CD4-positive, alpha-beta T cell (primary cell): Measurements from ENCODE around the gene HAGH. TPM values are rescaled to one million over a fixed set of nuclear protein-coding genes. Genes with fewer than 3 reads are reported as not detected.
A peak's percentile ranks its signal among the peaks of the same experiment; 100 is the strongest.

Source experiments
- ATAC-seq: fragments of 200-7000 bp; cut with Tn5 transposase; one replicate; pipeline ENCODE4 v1.10.0; 2022; ENCODE audit warnings: mild to moderate bottlenecking; ENCODE audit not compliant: poor library complexity
- CTCF ChIA-PET: fragments of 350-600 bp; sonication (Branson Sonifier 250); formaldehyde crosslinking; loops from one replicate; lab custom pipeline; 2021; ENCODE audit warnings: antibody characterized with exemption, inconsistent platforms; lab: Charles Lee
- POLR2A ChIA-PET: fragments of 350-600 bp; sonication (Branson Sonifier 250); formaldehyde crosslinking; loops from one replicate; lab custom pipeline; 2021; ENCODE audit warnings: antibody characterized with exemption, inconsistent platforms; lab: Charles Lee
- DNase-seq, 14 experiments: peaks; one replicate each; pipeline ENCODE4 v3.0.0-alpha.2; 2013 to 2020; ENCODE audit warnings: mixed read lengths in 2 of 14
- H3K27ac ChIP-seq, 2 donors: one replicate each; pipeline versions ENCODE4 v1.5.1 to v1.7.0; 2013; ENCODE audit warnings: low read length in 2 of 2, low read depth in 1 of 2, mild to moderate bottlenecking in 1 of 2
- H3K27me3 ChIP-seq, 2 experiments: 1 replicate in 1 of 2; 2 replicates in 1 of 2; pipeline versions ENCODE4 v1.6.1 to v1.7.0; 2013; ENCODE audit warnings: low read length in 2 of 2, control low read depth in 1 of 2, mild to moderate bottlenecking in 1 of 2, moderate library complexity in 1 of 2; ENCODE audit not compliant: insufficient read depth in 2 of 2, control insufficient read depth in 1 of 2
- H3K36me3 ChIP-seq: one replicate; pipeline ENCODE4 v1.6.1; 2013; ENCODE audit warnings: low read length, control low read depth; ENCODE audit not compliant: insufficient read depth
- H3K4me1 ChIP-seq: one replicate; pipeline ENCODE4 v1.6.1; 2013; ENCODE audit warnings: low read length, control low read depth; ENCODE audit not compliant: insufficient read depth
- H3K4me3 ChIP-seq: one replicate; pipeline ENCODE4 v1.5.1; 2013; ENCODE audit warnings: mild to moderate bottlenecking, low read length, moderate library complexity
- H3K9me3 ChIP-seq, 2 experiments: 1 replicate in 1 of 2; 2 replicates in 1 of 2; pipeline versions ENCODE4 v1.6.1 to v1.7.0; 2013; ENCODE audit warnings: low read length in 2 of 2, mild to moderate bottlenecking in 2 of 2, control low read depth in 1 of 2, moderate library complexity in 1 of 2; ENCODE audit not compliant: control insufficient read depth in 1 of 2, insufficient read depth in 1 of 2
- H3K27ac Mint-ChIP-seq: one replicate; pipeline ENCODE4 v1.8.0; 2020; ENCODE audit warnings: mixed read lengths
- H3K27me3 Mint-ChIP-seq: one replicate; pipeline ENCODE4 v1.8.0; 2021; ENCODE audit warnings: mixed read lengths
- H3K36me3 Mint-ChIP-seq: one replicate; pipeline ENCODE4 v1.8.0; 2021; ENCODE audit warnings: low read depth, mixed read lengths
- H3K4me1 Mint-ChIP-seq: one replicate; pipeline ENCODE4 v1.8.0; 2021; ENCODE audit warnings: low read depth, mixed read lengths
- H3K4me3 Mint-ChIP-seq: one replicate; pipeline ENCODE4 v1.8.0; 2020; ENCODE audit warnings: mild to moderate bottlenecking, mixed read lengths
- H3K9me3 Mint-ChIP-seq: one replicate; pipeline ENCODE4 v1.8.0; 2020; ENCODE audit warnings: mixed read lengths
- CTCF ChIP-seq: fragments of 200-600 bp; IDR thresholded peaks from one replicate; pipeline ENCODE4 v1.8.0; 2022; ENCODE audit warnings: antibody characterized with exemption, mild to moderate bottlenecking
- intact Hi-C, 2 experiments: fragments of 100-400 bp; cut with DNase I in 1 of 2; cut with micrococcal nuclease in 1 of 2; formaldehyde crosslinking; loops; one replicate each; pipeline versions ENCODE4 v1.15.1 to v1.9.0; 2023 to 2025; cut with DNase I, micrococcal nuclease
- total RNA-seq, 174 experiments: library from RNA in 2 of 174; stranded (reverse) in 2 of 174; gene quantifications; one replicate each; pipeline ENCODE4 v1.2.3 and lab custom pipeline; 2021 to 2026

Gene HAGH
- total RNA-seq, 2 experiments from 2014 or later: 20.9 to 22.7 TPM

GRCh38 chr16:1775006-1775845, 51.4 kb downstream of the HAGH start:
- peak overlapping the region; percentile 48 for H3K4me3 Mint-ChIP-seq
- Histone ChIP-seq H3K36me3 (peaks cover 43% of the 10 kb centered on the region), H3K27me3 (no peaks in the 10 kb centered on the region), H3K4me3 (no peak overlapping the region), H3K9me3 (peaks cover 0 to 4% of the 10 kb centered on the region in 2 experiments), H3K4me1 (peaks cover 47% of the 10 kb centered on the region), H3K27ac (no peak overlapping the region)
- H3K27ac Mint-ChIP-seq: no peak overlapping the region
- DNase-seq (peak in 1 of 14 experiments; percentile 34), ATAC-seq (no peak)
- H3K9me3 Mint-ChIP-seq: no peaks in the 10 kb centered on the region
- CTCF ChIA-PET: interaction anchor here (0.5 to 4.0 kb wide), 3 partner anchors 7 to 354 kb away, joined by 3 to 21 read pairs (median 5); partner anchors contain the start of genes NUBP2 and SPSB3
- peaks cover 22% of the 10 kb centered on the region for H3K36me3 Mint-ChIP-seq
- peaks cover 12% of the 10 kb centered on the region for H3K4me1 Mint-ChIP-seq
- intact Hi-C loops: loop anchor here in 1 of 2 experiments (10.0 kb wide), 1 partner anchor 370 kb away; the partner anchor contains the start of gene RAB26
- TF ChIP-seq CTCF: no peak
- H3K27me3 Mint-ChIP-seq: no peaks in the 10 kb centered on the region
- POLR2A ChIA-PET: interaction anchor here (1.2 kb wide), 1 partner anchor 14 kb away, joined by 3 read pairs; no protein-coding TSS in a partner anchor

GRCh38 chr16:1774448-1774780, 52.2 kb downstream of the HAGH start:
- intact Hi-C loops: loop anchor here (5.0 to 10.0 kb wide), 6 partner anchors 53 to 422 kb away; partner anchors contain the start of genes FAHD1 (in 1 of the 2), GNPTG (in 1 of the 2), HAGH (in 1 of the 2) and JPT2 (in 1 of the 2)
- Histone ChIP-seq H3K4me3 (peak overlapping the region; percentile 89), H3K4me1 (peaks cover 45% of the 10 kb centered on the region), H3K9me3 (peaks cover 0 to 4% of the 10 kb centered on the region in 2 experiments), H3K27ac (peak overlapping the region in 1 of 2 donors; percentile 55), H3K27me3 (no peaks in the 10 kb centered on the region), H3K36me3 (peaks cover 39% of the 10 kb centered on the region)
- Mint-ChIP-seq H3K4me1 (peaks cover 16% of the 10 kb centered on the region), H3K9me3 (no peaks in the 10 kb centered on the region), H3K27ac (no peak overlapping the region), H3K27me3 (no peaks in the 10 kb centered on the region), H3K4me3 (peak overlapping the region; percentile 48), H3K36me3 (peaks cover 28% of the 10 kb centered on the region)
- no peak for DNase-seq
- TF ChIP-seq CTCF: no peak
- ChIA-PET CTCF (interaction anchor here (4.0 kb wide), 1 partner anchor 8 kb away, joined by 21 read pairs; the partner anchor contains the start of genes NUBP2 and SPSB3), POLR2A (interaction anchor here (1.0 to 7.9 kb wide), 3 partner anchors 7 to 15 kb away, joined by 3 to 163 read pairs (median 3); partner anchors contain the start of genes NUBP2 and SPSB3)
- no peak for ATAC-seq

DNA sequence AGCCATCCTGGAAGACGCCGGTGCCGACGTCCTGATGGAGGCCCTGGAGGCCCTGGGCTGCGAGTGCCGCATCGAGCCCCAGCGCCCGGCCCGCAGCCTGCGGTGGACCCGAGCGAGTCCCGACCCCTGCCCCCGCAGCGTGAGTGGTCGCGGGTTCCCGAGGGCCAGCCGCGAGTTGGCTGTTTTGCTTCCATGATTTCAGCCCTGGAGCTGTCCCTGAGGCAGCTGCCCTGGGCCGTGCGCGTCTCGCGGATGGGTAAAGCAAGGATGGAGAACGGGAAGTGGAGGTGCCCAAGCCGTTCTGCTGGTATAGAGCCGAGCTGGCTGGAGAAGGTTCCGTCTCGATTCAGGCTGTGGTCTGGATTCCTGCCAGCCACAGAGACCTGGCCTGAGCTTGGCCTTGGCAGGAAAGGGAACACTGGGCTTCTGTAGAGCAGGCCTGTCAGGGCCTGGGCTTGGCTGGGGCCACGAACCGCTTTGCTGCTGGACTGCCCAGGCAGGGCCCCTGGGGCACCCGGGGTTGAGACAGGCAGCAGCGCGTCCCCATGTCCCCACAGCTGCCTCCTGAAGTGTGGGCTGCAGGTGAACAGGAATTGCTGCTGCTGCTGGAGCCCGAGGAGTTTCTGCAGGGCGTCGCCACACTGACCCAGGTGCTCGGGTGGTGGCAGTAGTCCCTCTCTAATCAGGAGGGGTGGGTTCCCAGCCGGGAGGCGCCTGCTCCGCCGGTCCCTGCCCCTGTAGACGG, 52.8 kb downstream of the HAGH start:
- POLR2A ChIA-PET: interaction anchor here (0.6 to 7.9 kb wide), 4 partner anchors 8 to 68 kb away, joined by 3 to 163 read pairs (median 12); partner anchors contain the start of genes FAHD1, HAGH, MAPK8IP3 and NUBP2
- peaks cover 27% of the 10 kb centered on the region for H3K36me3 Mint-ChIP-seq
- no peak for ATAC-seq

More for the DNA sequence above, 52.8 kb downstream of the HAGH start:
- H3K4me1 Mint-ChIP-seq: peaks cover 16% of the 10 kb centered on the region
- Histone ChIP-seq H3K36me3 (peaks cover 36% of the 10 kb centered on the region), H3K27ac (peak overlapping the region; percentile 55 to 69), H3K27me3 (no peaks in the 10 kb centered on the region), H3K4me1 (peaks cover 42% of the 10 kb centered on the region), H3K4me3 (peak overlapping the region; percentile 89), H3K9me3 (peaks cover 0 to 4% of the 10 kb centered on the region in 2 experiments)
- no peak for TF ChIP-seq CTCF
- peak overlapping the region; percentile 93 for H3K4me3 Mint-ChIP-seq
- CTCF ChIA-PET: interaction anchor here (4.0 kb wide), 1 partner anchor 9 kb away, joined by 21 read pairs; the partner anchor contains the start of genes NUBP2 and SPSB3
- peak overlapping the region; percentile 65 for H3K27ac Mint-ChIP-seq
- DNase-seq: peak in 1 of 14 experiments; percentile 29
- intact Hi-C loops: loop anchor here (1.0 to 10.0 kb wide), 10 partner anchors 8 to 422 kb away; partner anchors contain the start of genes FAHD1 (in 2 of the 2), HAGH (in 2 of the 2), NUBP2 (in 2 of the 2) and SPSB3 (in 2 of the 2)
- no peaks in the 10 kb centered on the region for H3K9me3 Mint-ChIP-seq
- no peaks in the 10 kb centered on the region for H3K27me3 Mint-ChIP-seq
